Mesendoderm (in vitro differentiated cells): ENCODE data around the gene RERE.
A peak's percentile ranks its signal among the peaks of the same experiment; 100 is the strongest.

Experiments
- DNase-seq: peaks from one replicate; pipeline ENCODE4 v3.0.0; 2013
- H2AK5ac ChIP-seq: 2 replicates; pipeline ENCODE4 v1.6.1; 2013; ENCODE audit warnings: low read length, inconsistent platforms
- H2BK120ac ChIP-seq: 2 replicates; pipeline ENCODE4 v1.6.1; 2013; ENCODE audit warnings: low read depth, mild to moderate bottlenecking, low read length, moderate library complexity, mixed read lengths
- H2BK15ac ChIP-seq: replicated peaks from 2 replicates; pipeline ENCODE4 v1.6.1; 2013; ENCODE audit warnings: low read depth, mild to moderate bottlenecking, moderate library complexity
- H2BK5ac ChIP-seq: 2 replicates; pipeline ENCODE4 v1.6.1; 2013; ENCODE audit warnings: low read length, inconsistent platforms
- H3K18ac ChIP-seq: 2 replicates; pipeline ENCODE4 v1.6.1; 2013; ENCODE audit warnings: mild to moderate bottlenecking, low read length, mixed read lengths
- H3K23ac ChIP-seq: one replicate; pipeline ENCODE4 v1.6.1; 2013; ENCODE audit warnings: low read length
- H3K27ac ChIP-seq: 2 replicates; pipeline ENCODE4 v1.5.1; 2013; ENCODE audit warnings: low read depth, mild to moderate bottlenecking, inconsistent platforms, low read length, moderate library complexity
- H3K27me3 ChIP-seq: 2 replicates; pipeline ENCODE4 v1.6.1; 2013; ENCODE audit warnings: low read length, control low read depth, mild to moderate bottlenecking, inconsistent platforms; ENCODE audit not compliant: insufficient read depth, poor library complexity
- H3K36me3 ChIP-seq: 2 replicates; pipeline ENCODE4 v1.6.1; 2013; ENCODE audit warnings: low read length, inconsistent platforms; ENCODE audit not compliant: control insufficient read depth, insufficient read depth
- H3K4ac ChIP-seq: one replicate; pipeline ENCODE4 v1.6.1; 2013; ENCODE audit warnings: low read depth, mild to moderate bottlenecking, low read length, moderate library complexity
- H3K4me1 ChIP-seq: 2 replicates; pipeline ENCODE4 v1.6.1; 2013; ENCODE audit warnings: low read depth, low read length, inconsistent platforms; ENCODE audit not compliant: control insufficient read depth
- H3K4me2 ChIP-seq: 2 replicates; pipeline ENCODE4 v1.6.1; 2013; ENCODE audit warnings: low read length
- H3K4me3 ChIP-seq: 2 replicates; pipeline ENCODE4 v1.5.1; 2013; ENCODE audit warnings: mild to moderate bottlenecking, low read length
- H3K56ac ChIP-seq: one replicate; pipeline ENCODE4 v1.6.1; 2013; ENCODE audit warnings: low read length
- H3K79me1 ChIP-seq: 2 replicates; pipeline ENCODE4 v1.6.1; 2013; ENCODE audit warnings: low read length, inconsistent platforms
- H3K79me2 ChIP-seq: 2 replicates; pipeline ENCODE4 v1.6.1; 2013; ENCODE audit warnings: mild to moderate bottlenecking, low read length; ENCODE audit not compliant: control insufficient read depth, insufficient read depth
- H3K9ac ChIP-seq: 2 replicates; pipeline ENCODE4 v1.6.1; 2013; ENCODE audit warnings: low read length, inconsistent platforms
- H4K5ac ChIP-seq: one replicate; pipeline ENCODE4 v1.6.1; 2013; ENCODE audit warnings: low read length
- H4K8ac ChIP-seq: one replicate; pipeline ENCODE4 v1.6.1; 2013; ENCODE audit warnings: low read depth, mild to moderate bottlenecking, control low read depth, low read length, moderate library complexity
- WGBS: extraction: QIAGEN DNeasy Blood & Tissue Kit; methylation state at CpG from one replicate; pipeline ENCODE4 v1.1.7; 2013; ENCODE audit warnings: low lambda C conversion rate, missing lambda C conversion rate; ENCODE audit not compliant: insufficient coverage; ENCODE audit errors: extremely low coverage; 5-methylcytosine and 5-hydroxymethylcytosine counted together

Gene RERE

DNA sequence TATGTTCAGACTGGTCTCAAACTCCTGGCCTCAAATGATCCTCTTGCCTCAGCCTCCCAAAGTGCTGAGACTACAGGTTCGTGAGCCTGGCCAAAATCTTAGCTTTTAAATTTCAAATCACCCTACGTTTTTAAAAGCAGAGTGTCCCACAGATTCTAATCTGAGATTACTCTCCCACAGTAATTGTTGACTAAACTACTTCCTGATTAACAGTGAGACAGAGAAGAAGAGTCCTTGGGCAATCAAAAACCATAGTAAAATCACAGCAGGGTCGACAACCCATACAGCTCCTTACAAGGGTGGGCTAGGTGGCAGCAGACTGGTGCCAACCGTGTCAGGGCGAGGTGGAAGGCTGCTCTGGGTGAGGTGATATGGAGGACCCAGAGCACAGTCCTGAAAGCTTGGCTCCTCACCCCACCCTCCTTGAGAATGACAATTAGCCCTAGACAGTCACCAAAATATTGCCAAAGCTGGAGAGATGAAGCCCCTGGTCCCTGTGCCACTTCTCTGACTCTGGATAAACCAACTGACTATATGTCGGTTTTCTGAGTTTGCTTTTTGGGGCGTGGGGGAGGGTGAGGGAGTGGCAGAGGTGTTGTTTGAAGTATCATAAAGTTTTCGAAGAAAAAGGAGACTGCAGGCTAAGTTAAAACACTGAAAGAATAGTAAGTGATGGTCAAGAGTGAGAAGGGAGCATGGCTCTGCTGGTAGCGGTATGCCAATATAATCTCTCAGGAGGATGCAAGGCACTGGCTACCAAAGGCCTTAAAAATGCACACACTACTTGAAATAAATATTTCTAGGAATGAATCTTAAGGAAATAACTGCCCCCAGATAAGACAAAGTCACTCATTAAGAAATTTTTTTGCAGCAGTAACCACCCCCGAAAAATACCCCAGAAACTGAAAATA lies 412.7 kb downstream of the RERE start:
- Histone ChIP-seq H3K4me2 (no peak overlapping the region), H3K79me2 (peaks cover 30% of the 10 kb centered on the region), H3K36me3 (peaks cover 2% of the 10 kb centered on the region), H3K27ac (no peak overlapping the region), H3K27me3 (no peaks in the 10 kb centered on the region), H3K4me3 (no peak overlapping the region), H4K5ac (no peak overlapping the region), H3K23ac (no peak overlapping the region), H2BK5ac (no peak overlapping the region), H3K79me1 (peaks cover 24% of the 10 kb centered on the region), H3K9ac (no peak overlapping the region), H3K18ac (no peak overlapping the region), H4K8ac (no peak overlapping the region), H2BK120ac (no peak overlapping the region), H3K4ac (no peak overlapping the region), H3K4me1 (peaks cover 12% of the 10 kb centered on the region), H3K56ac (peak overlapping the region; percentile 7), H2AK5ac (no peak overlapping the region), H2BK15ac (no peak overlapping the region)
- no CpG with 5 or more reads among the region's 10 CpGs for WGBS
- DNase-seq, result no peak

- Histone ChIP-seq H2BK15ac (no peak overlapping the region), H3K36me3 (peaks cover 3% of the 10 kb centered on the region), H3K79me2 (peaks cover 16% of the 10 kb centered on the region), H3K9ac (no peak overlapping the region), H4K8ac (no peak overlapping the region), H3K27ac (no peak overlapping the region), H3K23ac (no peak overlapping the region), H3K4me1 (peaks cover 11% of the 10 kb centered on the region), H3K56ac (no peak overlapping the region), H4K5ac (no peak overlapping the region), H3K4me3 (no peak overlapping the region), H2BK5ac (no peak overlapping the region), H3K4ac (no peak overlapping the region), H2BK120ac (no peak overlapping the region), H3K79me1 (peaks cover 21% of the 10 kb centered on the region), H3K4me2 (no peak overlapping the region), H3K27me3 (no peaks in the 10 kb centered on the region), H2AK5ac (no peak overlapping the region), H3K18ac (no peak overlapping the region)
- DNase-seq, result no peak
- no CpG with 5 or more reads among the region's 13 CpGs for WGBS
Measured at GRCh38 chr1:8402109-8402710, 415.2 kb downstream of the RERE start.

- H3K79me2 ChIP-seq, result peaks cover 15% of the 10 kb centered on the region
- H2BK5ac ChIP-seq, result no peak overlapping the region
- no peaks in the 10 kb centered on the region for H3K27me3 ChIP-seq
- peaks cover 2% of the 10 kb centered on the region for H3K36me3 ChIP-seq
- no peak overlapping the region for H3K27ac ChIP-seq
- H3K4ac ChIP-seq, result no peak overlapping the region
- H3K9ac ChIP-seq, result no peak overlapping the region
- H3K4me2 ChIP-seq, result no peak overlapping the region
- peaks cover 19% of the 10 kb centered on the region for H3K79me1 ChIP-seq
- no peak overlapping the region for H4K8ac ChIP-seq
- H2BK15ac ChIP-seq, result no peak overlapping the region
- no peak overlapping the region for H4K5ac ChIP-seq
- no peak for DNase-seq
- no peak overlapping the region for H3K23ac ChIP-seq
- no peak overlapping the region for H2AK5ac ChIP-seq
- no peak overlapping the region for H3K56ac ChIP-seq
- peaks cover 19% of the 10 kb centered on the region for H3K4me1 ChIP-seq
- H3K18ac ChIP-seq, result no peak overlapping the region
- WGBS, result no CpG with 5 or more reads among the region's 5 CpGs
- no peak overlapping the region for H2BK120ac ChIP-seq
- H3K4me3 ChIP-seq, result no peak overlapping the region
Measured at GRCh38 chr1:8398677-8399076, 418.8 kb downstream of the RERE start.

DNA sequence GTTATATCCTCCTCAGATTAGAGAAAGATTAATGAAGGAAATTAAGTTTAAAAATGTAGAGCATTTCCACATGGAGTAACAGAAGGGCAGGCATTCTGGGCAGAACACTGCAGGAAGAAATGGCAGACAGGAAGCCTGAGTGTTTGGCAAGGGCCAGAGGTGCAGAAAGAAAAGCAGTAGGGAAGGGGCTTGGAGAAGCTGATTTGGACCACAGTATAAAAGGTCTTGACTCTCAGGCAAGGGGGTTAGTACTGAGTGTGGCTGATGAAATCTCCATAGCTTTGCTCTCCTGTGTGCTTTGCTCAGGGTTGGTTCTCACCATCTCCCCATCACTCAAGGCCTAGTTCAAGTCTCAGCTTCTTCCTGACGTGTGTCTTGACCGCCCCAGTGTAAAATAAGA lies 419.4 kb downstream of the RERE start:
- no peak overlapping the region for H4K8ac ChIP-seq
- H3K18ac ChIP-seq, result no peak overlapping the region
- H3K4me3 ChIP-seq, result no peak overlapping the region
- H3K36me3 ChIP-seq, result peaks cover 2% of the 10 kb centered on the region
- H3K4me2 ChIP-seq, result no peak overlapping the region
- H3K79me2 ChIP-seq, result peaks cover 17% of the 10 kb centered on the region
- H3K56ac ChIP-seq, result no peak overlapping the region
- no peak overlapping the region for H2BK120ac ChIP-seq
- no peak overlapping the region for H3K23ac ChIP-seq
- peaks cover 19% of the 10 kb centered on the region for H3K4me1 ChIP-seq
- no peak overlapping the region for H3K9ac ChIP-seq
- no peak overlapping the region for H2BK5ac ChIP-seq
- peaks cover 21% of the 10 kb centered on the region for H3K79me1 ChIP-seq
- no peak overlapping the region for H3K27ac ChIP-seq
- H3K27me3 ChIP-seq, result no peaks in the 10 kb centered on the region
- H3K4ac ChIP-seq, result no peak overlapping the region
- H2BK15ac ChIP-seq, result no peak overlapping the region
- WGBS, result no CpG with 5 or more reads among the region's 2 CpGs
- DNase-seq, result no peak
- no peak overlapping the region for H4K5ac ChIP-seq
- no peak overlapping the region for H2AK5ac ChIP-seq

DNA sequence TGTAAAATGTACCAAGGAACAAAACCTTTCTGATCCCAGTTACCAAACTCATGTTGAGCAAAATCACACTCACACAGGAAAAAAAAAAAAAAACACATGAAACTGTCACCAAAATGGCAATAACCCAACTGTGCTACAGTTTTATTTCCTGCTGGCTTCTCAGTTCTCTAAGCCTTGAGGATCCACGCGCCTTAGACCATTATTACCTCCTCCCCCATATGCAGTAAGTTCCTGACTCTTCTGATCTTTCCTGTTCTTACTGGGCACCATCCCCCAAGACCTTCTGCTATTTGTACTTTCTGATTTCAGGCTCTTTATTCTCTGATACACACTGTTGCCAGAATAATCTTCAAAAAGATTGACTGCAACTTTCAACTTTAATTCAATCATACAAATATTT lies 419.9 kb downstream of the RERE start:
- peaks cover 19% of the 10 kb centered on the region for H3K4me1 ChIP-seq

More for the DNA sequence above, 419.9 kb downstream of the RERE start:
- H3K23ac ChIP-seq, result no peak overlapping the region
- DNase-seq, result no peak
- no peak overlapping the region for H4K5ac ChIP-seq
- no peak overlapping the region for H3K4me3 ChIP-seq
- no peak overlapping the region for H2BK5ac ChIP-seq
- H2AK5ac ChIP-seq, result no peak overlapping the region
- no peak overlapping the region for H3K9ac ChIP-seq
- no peak overlapping the region for H3K27ac ChIP-seq
- H3K79me2 ChIP-seq, result peaks cover 23% of the 10 kb centered on the region
- H2BK15ac ChIP-seq, result no peak overlapping the region
- no CpG with 5 or more reads among the region's 2 CpGs for WGBS
- no peak overlapping the region for H3K56ac ChIP-seq
- no peak overlapping the region for H4K8ac ChIP-seq
- H3K18ac ChIP-seq, result no peak overlapping the region
- H3K79me1 ChIP-seq, result peaks cover 26% of the 10 kb centered on the region
- no peak overlapping the region for H3K4me2 ChIP-seq
- no peak overlapping the region for H2BK120ac ChIP-seq
- no peaks in the 10 kb centered on the region for H3K27me3 ChIP-seq
- H3K36me3 ChIP-seq, result peaks cover 2% of the 10 kb centered on the region
- H3K4ac ChIP-seq, result no peak overlapping the region
